ENCODE measurements around the gene ABCA3.
"Not testable (repeated sequence)": the region's sequence is repeated elsewhere in the genome, so short reads cannot be mapped to it uniquely, and the experiment has no call there.

ABCA3 gene

GRCh38 chr16:2340564-2341455, at the start of gene ABCA3:
ABCA3 (minus strand) TSS chr16:2340728; CDS start chr16:2326466, 14,262 bp downstream.
- DNase-seq (ENCODE audit: low spot score), result peak; percentile 99

GRCh38 chr16:2388875-2389433, 48.4 kb upstream of the ABCA3 start:
- DNase-seq (ENCODE audit: low spot score), result peak; percentile 48

DNA sequence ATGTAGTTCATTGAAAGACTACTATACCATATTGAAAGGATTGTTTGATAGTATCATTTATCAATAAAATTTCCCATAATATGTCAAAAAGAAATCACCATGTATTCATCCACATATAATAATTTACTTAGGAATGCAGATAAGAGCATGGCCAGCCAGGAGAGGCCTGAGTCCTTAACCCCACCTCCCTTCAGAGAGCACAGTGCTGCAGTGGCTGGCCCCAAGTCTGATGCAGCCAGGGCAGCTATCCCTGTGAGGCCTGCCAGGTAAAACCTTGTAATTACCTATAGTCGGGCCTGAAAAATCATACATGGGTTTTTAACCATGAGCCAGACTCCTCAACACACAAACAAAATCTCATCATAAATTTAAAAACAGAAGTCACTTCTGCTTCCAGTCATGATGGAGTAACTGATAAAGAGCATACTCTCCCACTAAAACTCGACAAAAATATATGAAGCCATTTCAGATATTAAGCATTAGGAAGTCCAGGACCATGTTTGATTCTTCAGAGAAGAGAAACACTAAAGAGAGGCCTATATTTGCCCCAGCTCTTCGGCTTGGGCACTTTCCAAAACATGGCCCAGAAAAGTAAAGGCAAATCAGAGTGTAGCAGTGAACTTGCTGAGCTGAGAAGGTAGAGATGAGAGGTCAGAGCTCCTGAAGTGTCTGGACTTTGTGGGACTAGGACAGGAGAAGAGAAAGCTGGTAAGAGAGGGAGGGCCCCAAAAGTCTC, 47.8 kb upstream of the ABCA3 start:
- no peak for DNase-seq (ENCODE audit: low spot score)

DNA sequence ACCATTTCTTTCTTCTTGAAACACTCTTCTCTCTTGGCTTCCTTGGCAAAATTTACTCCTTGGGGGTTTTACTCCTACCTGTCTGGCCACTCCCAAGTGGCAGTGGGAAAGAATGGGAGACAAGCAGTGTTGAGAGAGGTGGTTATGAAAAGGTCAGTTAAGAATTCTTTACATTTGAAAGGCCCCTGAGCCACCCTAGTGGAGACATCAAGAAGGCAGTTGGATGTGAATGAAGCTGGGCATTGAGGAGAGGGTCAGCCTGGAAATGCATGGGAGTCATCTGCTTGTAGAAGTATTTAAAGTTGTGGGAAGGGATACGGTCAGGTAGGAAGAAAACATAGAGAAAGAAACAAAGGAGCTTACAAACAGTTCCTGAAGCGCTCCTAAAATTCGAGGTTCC, 46.5 kb upstream of the ABCA3 start:
- no peak for DNase-seq (ENCODE audit: low spot score)

DNA sequence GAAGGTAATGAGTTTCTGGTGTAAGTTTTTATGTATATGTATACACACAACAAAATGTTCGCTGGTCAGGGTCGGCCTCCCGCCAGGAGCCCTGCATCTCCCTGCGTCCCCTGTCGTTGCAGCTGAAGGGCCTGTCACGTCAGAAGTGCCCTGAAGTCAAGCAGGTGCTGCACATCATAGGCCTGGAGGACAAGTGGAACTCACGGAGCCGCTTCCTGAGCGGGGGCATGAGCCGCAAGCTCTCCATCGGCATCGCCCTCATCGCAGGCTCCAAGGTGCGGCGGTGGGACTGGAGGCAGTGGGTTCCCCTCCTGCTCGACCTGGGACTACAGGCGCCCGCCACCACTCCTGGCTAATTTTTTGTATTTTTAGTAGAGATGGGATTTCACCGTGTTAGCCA, 45.5 kb upstream of the ABCA3 start:
- DNase-seq (ENCODE audit: low spot score), result not testable (repeated sequence)

GRCh38 chr16:2385190-2385836, 44.8 kb upstream of the ABCA3 start:
- no peak for DNase-seq (ENCODE audit: low spot score)

GRCh38 chr16:2384426-2384825, 43.9 kb upstream of the ABCA3 start:
- no peak for DNase-seq (ENCODE audit: low spot score)

GRCh38 chr16:2383501-2383900, 43.0 kb upstream of the ABCA3 start:
- no peak for DNase-seq (ENCODE audit: low spot score)

- no peak for DNase-seq (ENCODE audit: low spot score)
Measured at GRCh38 chr16:2374644-2375043, 34.1 kb upstream of the ABCA3 start.

GRCh38 chr16:2373176-2373575, 32.6 kb upstream of the ABCA3 start:
- no peak for DNase-seq (ENCODE audit: low spot score)

DNA sequence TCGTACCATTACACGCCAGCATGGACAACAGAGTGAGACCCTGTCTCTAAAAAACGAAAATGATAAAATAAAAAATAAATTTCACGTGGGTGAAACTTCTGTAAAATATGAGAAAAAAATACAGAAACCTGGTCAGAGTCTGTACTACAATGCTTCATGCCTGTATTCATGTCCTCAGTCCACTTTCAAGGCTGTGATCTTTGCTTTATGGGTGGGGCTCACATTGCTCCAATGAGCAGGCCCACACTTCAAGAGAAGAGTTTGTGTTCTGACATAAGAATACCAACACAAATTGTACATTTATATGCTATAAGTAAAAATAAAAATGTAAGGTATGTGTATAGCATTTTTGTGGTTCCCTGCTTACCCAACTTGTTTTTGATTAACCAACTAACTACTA, 32.2 kb upstream of the ABCA3 start:
- no peak for DNase-seq (ENCODE audit: low spot score)

- DNase-seq (ENCODE audit: low spot score), result no peak
Measured at GRCh38 chr16:2371421-2371820, 30.9 kb upstream of the ABCA3 start.

- DNase-seq (ENCODE audit: low spot score), result no peak
Measured at GRCh38 chr16:2370721-2371120, 30.2 kb upstream of the ABCA3 start.

- DNase-seq (ENCODE audit: low spot score), result no peak
Measured at GRCh38 chr16:2366660-2367309, 26.3 kb upstream of the ABCA3 start.

DNA sequence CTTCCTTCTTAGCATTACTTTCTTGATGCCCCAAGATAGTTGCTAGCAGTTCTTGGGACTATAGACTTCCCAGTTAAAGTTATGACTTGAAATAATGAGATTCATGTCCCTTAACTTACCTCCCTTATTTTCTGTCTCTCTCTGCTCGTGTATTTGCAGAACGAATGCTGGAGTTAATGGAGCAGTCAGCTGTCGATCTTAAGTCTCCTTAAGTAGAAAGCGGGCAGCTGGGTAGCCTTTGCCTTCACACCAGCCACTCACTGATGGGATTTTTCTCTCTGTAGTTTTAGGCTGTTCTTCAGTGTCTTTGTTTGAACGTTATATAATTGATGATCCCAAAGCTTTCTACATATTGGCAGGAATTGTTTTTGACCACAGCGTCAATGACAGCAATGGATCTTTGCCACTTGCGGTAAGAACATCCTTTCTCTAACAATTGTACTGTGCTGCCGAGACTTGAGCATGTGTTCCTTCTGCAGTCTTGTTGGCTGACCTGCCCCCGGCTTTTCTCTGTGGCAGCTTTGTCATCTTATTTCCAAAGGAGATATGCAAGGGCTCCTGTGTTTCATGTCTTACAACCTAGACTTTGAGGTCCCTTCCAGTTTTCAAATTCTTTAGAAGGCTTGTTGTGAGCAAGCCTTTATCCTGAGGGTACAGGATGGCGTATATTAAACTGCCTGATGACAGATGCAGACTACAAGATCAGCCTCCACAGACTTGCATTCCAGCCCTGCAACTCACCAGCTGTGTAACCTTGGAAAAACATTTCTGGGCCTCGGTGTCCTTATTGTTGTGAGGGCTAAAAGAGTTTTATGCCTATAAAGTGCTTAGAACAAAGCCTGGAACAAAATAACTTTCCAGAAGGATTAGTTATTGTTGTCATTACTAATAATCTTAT, 25.1 kb upstream of the ABCA3 start:
- peak; percentile 79 for DNase-seq (ENCODE audit: low spot score)

DNA sequence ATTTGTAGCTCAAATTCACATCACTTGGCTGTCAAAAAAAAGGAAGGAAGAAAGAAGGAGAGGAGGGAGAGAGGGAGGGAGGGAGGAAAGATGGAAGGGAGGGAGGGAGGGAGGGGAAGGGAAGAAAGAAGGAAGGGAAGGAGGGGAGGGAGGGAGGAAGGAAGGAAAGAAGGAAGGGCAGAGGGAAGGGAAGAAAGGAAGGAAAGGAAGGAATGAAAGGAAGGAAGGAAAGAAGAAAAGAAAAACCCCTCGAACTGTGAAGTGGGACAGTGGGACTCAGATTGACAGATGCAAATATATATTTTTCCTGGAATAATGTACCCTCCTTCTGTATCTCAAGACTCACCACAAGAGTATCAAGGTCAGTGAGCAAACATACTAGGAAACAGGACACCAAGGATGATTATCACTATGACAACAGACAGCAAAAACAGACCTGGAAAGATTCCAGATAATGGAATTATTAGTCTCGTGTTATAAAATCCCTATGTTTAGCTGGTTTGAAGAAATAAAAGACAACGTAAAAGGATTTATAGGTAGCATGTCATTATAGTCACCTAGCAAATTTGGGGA, 24.2 kb upstream of the ABCA3 start:
- no peak for DNase-seq (ENCODE audit: low spot score)

DNA sequence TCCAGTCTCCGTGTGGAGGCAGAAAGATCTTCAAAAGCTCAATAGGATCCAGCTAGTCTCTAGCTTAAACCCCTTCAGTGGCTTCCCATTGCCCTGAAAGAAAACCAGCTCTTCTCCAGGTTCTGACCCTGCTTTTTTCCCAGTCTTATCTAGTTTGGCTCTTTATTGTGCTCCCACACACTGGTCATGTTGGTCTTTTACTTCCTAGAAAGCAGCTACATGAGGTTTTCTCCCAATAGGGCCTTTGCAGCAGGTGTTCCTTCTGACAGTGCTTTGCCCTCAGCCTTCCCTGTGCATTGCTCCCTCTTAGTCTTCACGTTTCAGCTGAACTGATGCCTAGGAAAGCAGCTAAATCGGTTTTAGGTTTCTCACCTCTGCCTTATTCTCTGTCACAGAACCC, 21.7 kb upstream of the ABCA3 start:
- DNase-seq (ENCODE audit: low spot score), result no peak

DNA sequence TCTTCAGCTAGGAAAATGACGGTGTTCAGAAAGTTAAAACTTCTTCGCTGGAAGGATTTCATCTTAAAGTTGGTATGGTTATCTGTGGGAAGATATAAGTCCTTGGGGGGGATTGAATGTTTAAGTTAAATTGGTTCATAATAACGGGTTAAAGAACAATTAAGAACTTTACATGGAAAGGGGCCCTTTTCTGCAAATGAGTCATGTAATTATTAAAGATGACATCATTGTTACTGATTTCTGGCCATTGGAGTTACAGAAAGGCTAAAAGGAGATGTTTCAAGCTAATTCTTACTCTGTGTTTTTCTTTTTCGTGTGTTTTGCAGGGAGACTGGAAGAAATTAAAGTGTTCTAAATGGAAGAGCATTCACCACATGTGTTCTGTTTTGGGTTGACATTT, 20.6 kb upstream of the ABCA3 start:
- no peak for DNase-seq (ENCODE audit: low spot score)

- no peak for DNase-seq (ENCODE audit: low spot score)
Measured at GRCh38 chr16:2359919-2360318, 19.4 kb upstream of the ABCA3 start.

DNA sequence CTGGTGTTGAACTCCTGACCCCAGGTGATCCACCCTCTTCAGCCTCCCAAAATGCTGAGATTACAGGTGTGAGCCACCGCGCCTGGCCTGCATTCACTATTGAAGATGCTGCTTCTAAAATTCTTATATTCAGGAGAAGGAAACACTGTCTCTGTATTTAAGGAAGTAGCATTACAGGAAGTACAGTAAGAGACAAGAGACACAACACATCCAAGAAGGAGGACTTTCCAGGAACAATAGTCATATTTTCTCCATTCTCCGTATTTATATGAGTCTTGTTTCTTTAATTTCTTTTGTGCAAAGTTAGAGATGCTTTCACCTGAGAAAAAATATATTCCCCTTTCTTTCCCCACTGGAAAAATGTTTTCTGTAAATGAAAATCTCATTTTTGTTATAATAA, 18.3 kb upstream of the ABCA3 start:
- DNase-seq (ENCODE audit: low spot score), result no peak

DNA sequence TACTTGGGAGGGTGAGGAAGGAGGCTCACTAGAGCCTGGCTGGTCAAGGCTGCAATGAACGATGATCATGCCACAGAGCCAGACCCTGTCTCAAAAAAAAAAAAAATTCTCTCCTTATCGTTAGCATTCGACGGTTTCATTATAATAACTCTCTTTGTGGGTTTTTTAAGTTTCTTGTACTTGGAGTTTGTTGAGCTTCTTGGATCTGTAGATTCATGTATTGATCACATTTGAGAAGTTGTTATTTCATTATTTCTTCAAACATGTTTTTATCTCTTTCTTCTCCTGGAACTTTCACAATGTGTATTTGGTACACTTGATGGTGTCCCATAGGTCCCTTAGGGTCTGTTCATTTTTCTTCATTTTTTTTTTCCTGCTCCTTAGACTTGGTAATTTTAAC, 16.8 kb upstream of the ABCA3 start:
- DNase-seq (ENCODE audit: low spot score), result no peak
